AG08396 (cell line): ENCODE data around the gene SART3.
A peak's percentile ranks its signal among the peaks of the same experiment; 100 is the strongest.
"Not testable (repeated sequence)": the region's sequence is repeated elsewhere in the genome, so short reads cannot be mapped to it uniquely, and the experiment has no call there.

Experiments
- DNase-seq: peaks from one replicate; pipeline ENCODE4 v3.0.0; 2012; ENCODE audit warnings: low spot score, mixed read lengths

Gene SART3

GRCh38 chr12:108580531-108580930, 19.6 kb upstream of the SART3 start:
- no peak for DNase-seq

DNA sequence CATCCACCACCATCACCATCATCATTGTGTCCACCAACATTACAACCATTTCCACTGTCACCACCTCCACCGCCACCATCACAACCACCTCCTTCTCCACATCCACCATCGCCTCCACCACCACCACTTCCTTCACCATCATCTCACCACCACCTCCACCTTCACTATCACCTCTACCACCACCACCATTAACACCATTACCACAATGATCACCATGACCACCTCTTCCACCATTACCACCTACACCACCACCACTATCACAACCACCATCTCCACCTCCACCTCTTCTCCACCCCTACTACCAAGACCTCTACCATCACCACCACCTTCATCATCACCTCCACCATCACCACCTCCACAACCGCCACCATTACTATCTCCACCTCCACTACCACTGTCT, 17.8 kb upstream of the SART3 start:
- DNase-seq = no peak

GRCh38 chr12:108578264-108578663, 17.3 kb upstream of the SART3 start:
- DNase-seq = no peak

- DNase-seq = no peak
Observed at GRCh38 chr12:108577458-108577857, 16.5 kb upstream of the SART3 start.

DNA sequence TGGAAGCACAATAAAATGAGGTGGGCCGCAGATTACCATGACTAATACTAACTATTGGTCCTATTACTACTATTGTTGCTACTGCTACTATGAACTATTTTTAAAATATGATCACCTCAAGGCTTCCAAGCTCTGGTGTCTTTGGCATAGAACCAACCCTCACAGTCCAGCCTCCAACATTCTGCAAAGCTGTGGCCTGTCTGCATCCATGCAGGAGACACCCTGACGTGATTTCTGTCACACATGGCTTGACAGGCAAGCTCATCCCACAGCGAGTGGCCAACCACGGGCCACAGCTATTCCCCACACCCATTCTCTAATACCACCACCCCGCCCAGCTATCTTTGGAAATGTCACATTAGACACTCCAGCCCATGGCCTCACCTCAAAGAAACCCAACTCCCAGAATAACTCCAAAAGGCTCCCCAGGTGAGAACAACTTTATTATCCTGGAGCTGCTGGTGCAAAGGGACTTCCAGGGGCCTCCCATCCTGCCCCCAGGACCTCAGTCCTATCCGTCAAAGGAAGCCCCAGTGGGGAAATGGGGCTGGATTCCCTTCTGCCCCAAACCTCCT, 15.8 kb upstream of the SART3 start:
- no peak for DNase-seq

DNA sequence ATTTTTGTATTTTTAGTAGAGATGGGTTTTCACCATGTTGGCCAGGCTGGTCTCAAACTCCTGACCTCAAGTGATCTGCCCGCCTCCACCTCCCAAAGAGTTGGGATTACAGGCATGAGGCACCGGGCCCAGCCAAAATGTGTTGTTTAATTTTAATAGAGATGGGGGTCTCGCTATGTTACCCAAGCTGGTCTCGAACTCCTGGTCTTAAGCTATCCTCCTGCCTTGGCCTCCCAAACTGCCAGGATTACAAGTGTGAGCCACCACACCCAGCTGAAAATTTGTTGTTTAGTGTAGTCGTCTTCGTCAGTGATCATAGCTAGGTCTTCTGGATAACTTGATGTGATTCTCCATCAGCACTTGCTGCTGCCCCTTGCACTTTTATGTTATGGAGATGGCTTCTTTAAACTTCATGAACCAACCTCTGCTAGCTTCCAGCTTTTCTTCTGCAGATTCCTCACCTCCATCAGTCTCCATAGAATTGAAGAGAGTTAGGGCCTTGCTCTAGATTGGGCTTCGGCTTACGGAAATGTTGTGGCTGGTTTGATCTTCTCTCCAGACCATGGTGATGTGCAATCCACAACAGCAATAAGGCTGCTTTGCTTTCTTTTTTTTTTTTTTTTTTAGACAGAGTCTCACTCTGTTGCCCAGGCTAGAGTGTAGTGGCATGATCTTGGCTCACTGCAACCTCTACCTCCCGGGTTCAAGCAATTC, 14.4 kb upstream of the SART3 start:
- DNase-seq = no peak

DNA sequence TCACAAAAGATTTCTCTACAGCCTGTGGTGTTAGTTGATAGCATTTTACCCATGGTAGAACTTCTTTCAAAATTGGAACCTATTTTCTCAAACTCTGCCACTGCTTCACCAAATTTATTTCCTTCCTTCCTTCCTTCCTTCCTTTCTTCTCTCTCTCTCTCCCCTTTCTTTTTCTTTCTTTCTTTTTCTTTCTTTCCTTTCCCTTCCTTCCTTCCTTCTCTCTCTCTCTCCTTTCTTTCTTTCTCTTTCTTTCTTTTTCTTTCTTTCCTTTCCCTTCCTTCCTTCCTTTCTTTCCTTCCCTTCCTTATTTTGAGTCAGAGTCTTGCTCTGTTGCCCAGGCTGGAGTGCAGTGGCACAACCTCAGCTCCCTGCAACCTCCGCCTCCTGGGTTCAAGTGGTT, 13.3 kb upstream of the SART3 start:
- not testable (repeated sequence) for DNase-seq

GRCh38 chr12:108573317-108573716, 12.3 kb upstream of the SART3 start:
- no peak for DNase-seq

- no peak for DNase-seq
Observed at GRCh38 chr12:108572166-108572790, 11.3 kb upstream of the SART3 start.

- DNase-seq = no peak
Observed at GRCh38 chr12:108571609-108572165, 10.7 kb upstream of the SART3 start.

- DNase-seq = no peak
Observed at GRCh38 chr12:108570743-108571608, 10.0 kb upstream of the SART3 start.

- DNase-seq = no peak
Observed at GRCh38 chr12:108568338-108569154, 7.6 kb upstream of the SART3 start.

GRCh38 chr12:108567406-108568337, 6.7 kb upstream of the SART3 start:
- no peak for DNase-seq

DNA sequence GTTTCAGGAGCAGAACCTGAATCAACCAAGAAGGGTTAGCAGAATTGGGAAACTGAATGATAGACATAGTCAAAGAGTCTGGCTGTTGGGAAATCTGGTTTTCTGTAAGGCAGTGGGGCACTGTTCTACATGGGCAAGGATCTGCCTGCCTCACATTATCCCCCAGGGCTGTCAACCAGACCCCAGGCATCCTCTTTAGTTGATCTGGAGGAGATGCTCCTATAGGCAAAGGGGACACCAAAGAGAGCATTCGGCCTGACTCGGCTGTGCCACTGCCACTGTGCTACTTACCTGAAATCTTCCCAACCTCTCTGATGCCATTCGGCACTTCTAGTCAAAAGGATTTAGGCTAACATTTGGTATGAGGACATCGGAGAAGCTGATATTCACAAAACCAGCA, 5.5 kb upstream of the SART3 start:
- no peak for DNase-seq

GRCh38 chr12:108565976-108566375, 5.0 kb upstream of the SART3 start:
- DNase-seq = no peak

- no peak for DNase-seq
Observed at GRCh38 chr12:108565146-108565545, 4.2 kb upstream of the SART3 start.

DNA sequence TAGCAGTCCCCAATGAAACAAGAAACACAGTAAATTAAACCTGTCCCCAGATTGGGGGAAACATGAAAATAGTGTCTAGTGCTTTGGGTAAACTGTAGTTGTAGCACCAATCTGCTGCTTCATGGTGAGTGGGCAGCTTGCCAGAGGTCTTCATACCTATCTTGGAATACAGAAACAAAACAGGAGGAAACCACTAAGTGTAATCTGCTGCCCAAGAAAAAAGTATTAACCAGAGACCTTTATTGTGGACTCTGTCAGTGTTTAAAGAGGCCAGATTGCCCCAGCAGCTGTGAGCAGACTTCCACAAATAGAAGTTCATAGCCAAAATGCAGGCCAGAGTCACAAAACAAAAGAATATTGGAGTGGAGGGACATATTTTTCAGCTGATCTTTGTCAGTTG, 3.8 kb upstream of the SART3 start:
- DNase-seq = no peak

GRCh38 chr12:108563804-108564151, 2.8 kb upstream of the SART3 start:
- DNase-seq = no peak

DNA sequence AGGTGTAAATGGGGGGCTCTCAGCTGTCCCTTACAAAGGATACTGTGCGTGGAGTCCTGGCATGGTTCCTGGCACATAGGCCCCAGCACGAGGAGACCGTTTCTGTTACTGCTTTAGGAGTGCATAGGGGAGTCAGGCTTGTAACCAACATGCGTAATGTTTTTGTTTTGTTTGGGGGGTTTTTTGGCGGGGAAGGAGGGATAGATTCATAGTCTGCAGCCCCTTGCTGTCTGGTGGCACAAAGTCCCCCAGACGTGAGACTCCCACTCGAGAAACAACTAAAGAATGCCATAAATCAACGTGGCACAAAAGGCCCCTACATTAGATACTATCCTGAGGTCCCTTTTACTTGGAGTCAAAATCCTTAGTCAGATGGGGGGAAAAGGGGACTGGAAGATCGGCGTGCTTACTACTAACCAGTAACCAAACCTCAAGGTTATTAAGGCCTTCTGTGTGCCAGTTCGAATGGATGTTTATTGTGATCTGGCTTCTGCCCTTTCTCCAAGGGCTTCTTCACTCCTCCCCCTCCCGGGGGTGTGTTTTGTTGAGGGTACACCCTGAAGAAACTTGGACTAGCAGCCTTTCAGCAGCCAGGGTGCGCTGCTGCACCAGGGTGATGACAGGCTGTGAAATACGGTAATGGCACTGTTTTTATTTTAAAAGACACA, 2.3 kb upstream of the SART3 start:
- DNase-seq = peak; percentile 85
